ENCODE measurements around the gene TBC1D19.

The TBC1D19 gene

DNA sequence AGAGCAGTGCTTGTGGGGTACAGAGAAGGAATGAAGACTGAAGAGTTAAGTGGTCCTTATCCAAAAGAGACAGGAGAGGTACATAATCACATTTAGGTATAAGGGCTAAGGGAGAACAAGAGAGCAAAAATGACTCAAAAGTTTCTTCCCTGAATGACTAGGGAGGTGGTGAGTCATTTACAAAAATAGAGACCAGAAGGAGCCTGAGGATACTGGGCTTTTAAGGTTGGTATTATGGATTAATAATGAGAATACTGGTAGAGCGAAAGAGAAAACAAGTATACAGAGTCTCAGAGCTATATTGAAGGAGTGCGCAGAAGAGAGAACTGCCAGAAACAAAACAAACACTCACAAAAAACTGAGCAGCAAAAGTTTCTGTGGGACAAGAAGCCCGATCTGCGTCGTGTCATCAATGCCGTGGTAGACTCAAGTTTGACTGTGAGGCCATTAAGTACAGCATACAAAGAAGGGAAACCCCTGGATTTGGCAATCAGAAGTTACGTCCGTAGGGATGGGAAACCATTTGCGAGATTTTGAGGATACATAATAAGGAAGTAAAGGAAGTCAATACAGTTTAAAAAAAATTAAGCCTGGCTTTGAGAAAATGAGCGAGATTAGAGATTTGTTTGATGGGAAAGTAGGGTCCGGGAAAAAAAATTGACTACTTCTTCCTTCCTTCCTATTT is 147.6 kb downstream of the TBC1D19 start:
- DNase-seq (ENCODE audit: low spot score), result no peak

- DNase-seq (ENCODE audit: low spot score), result no peak
These were observed 148.5 kb downstream of the TBC1D19 start for GRCh38 chr4:26732356-26732755.

GRCh38 chr4:26736621-26737020 is 152.7 kb downstream of the TBC1D19 start:
- no peak for DNase-seq (ENCODE audit: low spot score)

DNA sequence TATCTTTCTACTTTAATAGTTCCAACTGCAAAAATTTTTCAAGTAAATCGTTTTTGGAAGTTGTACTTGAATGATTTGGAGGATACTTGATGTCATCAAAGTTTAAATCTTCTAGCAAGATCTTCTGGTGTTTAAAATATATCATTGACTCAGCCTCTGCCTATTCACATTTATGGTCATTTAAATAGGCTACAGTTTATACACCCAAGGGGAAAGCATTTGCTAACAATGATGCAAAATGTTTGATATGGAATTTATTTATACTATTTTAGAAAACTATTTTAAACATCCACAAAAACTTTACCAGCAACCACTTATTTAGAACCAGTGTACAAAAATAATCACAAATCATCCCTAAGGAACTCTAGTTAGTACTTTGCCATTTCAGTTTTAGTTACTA is 153.5 kb downstream of the TBC1D19 start:
- DNase-seq (ENCODE audit: low spot score), result no peak

GRCh38 chr4:26741491-26741871 is 157.6 kb downstream of the TBC1D19 start:
- DNase-seq (ENCODE audit: low spot score), result no peak

GRCh38 chr4:26746802-26747213 is 162.9 kb downstream of the TBC1D19 start:
- no peak for DNase-seq (ENCODE audit: low spot score)

GRCh38 chr4:26748811-26749210 is 164.9 kb downstream of the TBC1D19 start:
- DNase-seq (ENCODE audit: low spot score), result no peak

- no peak for DNase-seq (ENCODE audit: low spot score)
These were observed 166.0 kb downstream of the TBC1D19 start for GRCh38 chr4:26749867-26750266.

DNA sequence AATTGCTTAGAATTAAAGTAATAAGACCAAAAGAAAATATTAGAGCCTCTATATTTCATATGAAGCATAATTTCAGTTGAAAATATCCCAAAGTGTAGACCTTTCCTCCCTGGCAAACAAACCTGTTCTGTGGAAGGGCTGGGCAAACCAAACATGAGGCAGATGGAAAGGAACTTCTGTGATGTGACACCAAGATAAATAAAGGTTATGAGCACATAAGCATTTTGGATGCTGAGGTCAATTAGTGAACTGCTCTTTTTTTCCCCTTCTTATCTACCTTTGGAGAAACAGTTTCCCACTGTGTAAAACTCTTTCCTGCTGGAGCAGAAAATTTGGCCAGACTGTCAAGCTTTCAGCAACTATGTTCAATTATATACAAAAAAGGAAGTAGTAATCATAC is 167.1 kb downstream of the TBC1D19 start:
- no peak for DNase-seq (ENCODE audit: low spot score)

DNA sequence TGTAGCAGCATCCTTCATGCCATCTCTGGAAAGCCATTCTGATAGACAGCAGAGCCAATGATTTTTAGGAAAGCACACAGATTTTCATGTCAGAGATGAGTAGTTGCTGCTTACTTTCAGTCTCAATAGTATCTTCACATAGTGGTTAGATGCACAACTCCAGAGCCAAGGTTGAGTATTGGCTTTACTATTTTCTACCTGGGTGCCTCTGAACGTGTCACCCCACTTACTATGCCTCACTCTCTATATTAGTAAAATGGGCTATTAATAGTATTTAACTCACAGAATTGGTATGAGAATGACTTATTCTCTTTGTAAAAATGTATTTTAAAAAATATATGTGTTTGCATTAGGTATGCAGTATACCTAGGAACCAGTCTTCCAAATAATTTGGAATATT is 168.0 kb downstream of the TBC1D19 start:
- no peak for DNase-seq (ENCODE audit: low spot score)

GRCh38 chr4:26753187-26753586 is 169.3 kb downstream of the TBC1D19 start:
- DNase-seq (ENCODE audit: low spot score), result no peak

DNA sequence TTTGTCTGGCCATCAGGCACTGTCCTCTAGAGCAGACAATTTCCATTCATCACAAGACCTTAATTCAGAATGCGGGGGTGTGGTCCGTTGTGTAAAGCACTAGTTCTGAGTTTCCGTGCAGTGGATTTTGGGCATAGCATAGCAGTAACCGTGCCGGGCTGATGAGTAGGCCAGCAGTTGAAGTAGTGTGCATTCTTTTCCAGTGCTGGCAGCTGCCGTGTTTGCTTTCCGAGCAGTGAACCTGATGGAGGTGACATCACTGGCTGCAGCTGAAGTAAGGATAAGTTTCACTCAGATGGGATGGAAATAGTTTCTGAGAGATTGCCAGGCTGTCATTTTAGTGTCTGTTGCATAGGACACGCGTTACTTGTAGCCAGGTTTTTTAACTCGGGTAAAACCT is 169.7 kb downstream of the TBC1D19 start:
- no peak for DNase-seq (ENCODE audit: low spot score)

GRCh38 chr4:26757751-26758150 is 173.9 kb downstream of the TBC1D19 start:
- no peak for DNase-seq (ENCODE audit: low spot score)

DNA sequence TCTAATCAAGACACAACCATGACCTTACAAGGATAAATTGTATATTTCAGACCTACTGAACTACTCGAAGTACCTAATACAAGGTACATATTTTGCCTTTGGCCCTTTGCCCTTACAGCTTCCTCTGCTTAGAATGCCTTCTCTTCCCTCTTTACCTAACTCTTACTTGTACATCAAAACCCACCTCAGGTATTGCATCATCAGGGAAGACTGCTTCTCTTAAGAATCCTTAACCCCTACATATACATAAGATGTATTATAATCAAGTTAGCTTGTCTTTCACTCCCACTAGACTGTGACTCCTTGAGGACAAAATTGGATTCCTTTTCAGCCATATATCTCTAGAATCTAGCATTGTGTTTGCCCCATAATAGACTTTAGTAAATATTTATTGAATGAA is 175.0 kb downstream of the TBC1D19 start:
- no peak for DNase-seq (ENCODE audit: low spot score)

GRCh38 chr4:26762650-26763049 is 178.8 kb downstream of the TBC1D19 start:
- DNase-seq (ENCODE audit: low spot score), result no peak

GRCh38 chr4:26763063-26763462 is 179.2 kb downstream of the TBC1D19 start:
- DNase-seq (ENCODE audit: low spot score), result no peak

DNA sequence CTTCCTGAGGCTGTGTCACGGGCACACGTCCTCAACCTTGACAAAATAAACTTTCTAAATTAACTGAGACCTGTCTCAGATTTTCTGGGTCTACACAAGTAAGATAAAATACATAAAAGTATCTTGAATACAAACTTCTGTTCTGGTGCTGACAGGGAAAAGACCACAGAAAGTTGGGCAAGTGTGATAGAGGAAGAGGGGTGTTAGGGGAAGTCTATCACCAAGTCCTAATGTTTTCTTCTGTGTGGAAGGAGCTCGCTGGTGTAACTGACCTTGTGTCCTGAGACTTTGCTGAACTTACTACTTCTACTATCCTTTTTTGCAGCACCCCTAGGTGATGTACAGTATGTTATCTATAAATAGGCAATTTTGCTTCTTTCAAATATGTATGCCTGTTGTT is 179.8 kb downstream of the TBC1D19 start:
- DNase-seq (ENCODE audit: low spot score), result no peak

DNA sequence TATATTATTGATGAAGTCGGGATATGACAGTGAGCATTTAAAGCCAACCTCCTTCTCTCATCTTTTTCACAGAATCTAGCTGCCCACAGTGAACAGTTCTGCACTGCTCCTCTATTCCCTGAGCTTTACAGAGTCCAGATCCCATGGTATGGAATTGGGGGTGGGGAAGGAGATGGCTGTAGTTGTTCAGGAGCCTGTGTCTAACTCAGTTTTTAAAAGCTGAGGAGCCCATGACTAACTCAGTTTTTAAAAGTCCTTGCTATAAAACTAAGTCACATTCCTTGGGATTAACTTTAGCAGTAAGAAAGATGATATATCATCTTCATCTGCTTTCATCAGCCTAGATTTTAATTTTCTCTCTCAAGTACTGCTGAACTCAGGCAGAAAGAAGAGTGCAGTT is 180.3 kb downstream of the TBC1D19 start:
- DNase-seq (ENCODE audit: low spot score), result no peak

DNA sequence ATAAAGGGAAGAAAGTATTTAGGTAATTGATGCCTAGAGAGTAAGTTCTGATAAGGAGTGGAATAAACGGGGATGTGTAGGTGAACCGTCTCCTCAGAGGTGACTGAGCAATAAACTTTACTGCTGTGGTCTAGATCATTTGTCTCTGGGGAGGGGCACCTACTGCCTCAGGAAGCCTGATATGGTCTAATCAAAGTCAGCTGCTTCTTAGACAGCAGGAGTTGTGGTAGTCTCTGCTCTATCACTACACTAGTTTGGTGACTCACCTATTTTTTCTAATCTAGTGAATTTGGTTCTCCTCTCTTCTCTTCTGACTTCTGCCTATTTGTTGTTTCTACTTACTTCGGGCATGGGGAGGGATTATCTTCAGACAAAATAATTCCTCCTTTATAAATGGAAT is 181.6 kb downstream of the TBC1D19 start:
- no peak for DNase-seq (ENCODE audit: low spot score)

DNA sequence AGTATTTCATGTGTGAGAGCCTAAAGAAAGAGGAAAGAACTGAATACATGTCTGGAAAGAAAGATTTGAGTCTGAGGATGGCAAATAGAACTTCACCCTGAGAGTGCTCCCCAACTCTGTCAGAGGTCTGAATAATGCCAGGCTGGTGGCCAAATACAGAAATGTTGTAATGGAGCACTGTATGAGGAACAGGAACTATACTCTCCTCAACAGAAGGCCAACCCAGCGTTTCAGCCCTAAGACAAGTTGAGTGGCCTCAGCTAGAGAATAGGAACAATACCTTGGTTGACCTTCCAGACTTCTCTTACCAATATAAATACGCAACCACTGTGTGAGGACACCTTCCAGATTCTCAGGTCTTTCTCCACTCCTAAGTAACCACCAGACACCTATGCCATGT is 182.3 kb downstream of the TBC1D19 start:
- no peak for DNase-seq (ENCODE audit: low spot score)

DNA sequence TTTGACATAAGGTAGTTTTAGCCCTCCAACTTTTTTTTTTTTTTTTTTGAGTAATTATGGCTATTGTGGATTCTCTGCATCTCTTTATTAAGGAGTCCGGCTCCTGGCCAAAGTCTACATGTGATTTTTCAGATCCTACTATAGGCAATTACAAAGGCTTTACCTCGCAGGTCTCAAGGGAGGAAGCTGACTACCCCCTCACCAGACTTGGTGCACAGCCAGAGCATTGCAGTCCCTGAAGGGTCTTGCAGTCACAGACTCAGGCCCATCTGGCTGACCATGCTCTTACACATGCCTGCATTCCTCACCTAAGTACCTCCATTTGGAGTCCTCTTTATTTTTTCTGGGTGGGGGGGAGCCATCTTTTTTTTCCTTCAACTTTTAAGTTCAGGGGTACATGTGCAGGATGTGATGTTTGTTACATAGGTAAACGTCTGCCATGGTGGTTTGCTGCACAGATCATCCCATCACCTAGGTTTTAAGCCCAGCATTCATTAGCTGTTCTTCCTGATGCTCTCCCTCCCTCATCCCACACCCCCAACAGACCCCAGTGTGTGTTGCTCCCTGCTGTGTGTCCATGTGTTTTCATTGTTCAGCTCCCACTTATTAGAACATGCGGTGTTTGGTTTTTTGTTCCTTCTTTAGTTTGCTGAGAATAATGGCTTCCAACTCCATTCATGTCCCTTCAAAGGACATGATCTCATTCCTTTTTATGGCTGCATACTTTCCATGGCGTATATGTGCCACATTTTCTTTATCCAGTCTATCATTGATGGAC is 188.4 kb downstream of the TBC1D19 start:
- no peak for DNase-seq (ENCODE audit: low spot score)

DNA sequence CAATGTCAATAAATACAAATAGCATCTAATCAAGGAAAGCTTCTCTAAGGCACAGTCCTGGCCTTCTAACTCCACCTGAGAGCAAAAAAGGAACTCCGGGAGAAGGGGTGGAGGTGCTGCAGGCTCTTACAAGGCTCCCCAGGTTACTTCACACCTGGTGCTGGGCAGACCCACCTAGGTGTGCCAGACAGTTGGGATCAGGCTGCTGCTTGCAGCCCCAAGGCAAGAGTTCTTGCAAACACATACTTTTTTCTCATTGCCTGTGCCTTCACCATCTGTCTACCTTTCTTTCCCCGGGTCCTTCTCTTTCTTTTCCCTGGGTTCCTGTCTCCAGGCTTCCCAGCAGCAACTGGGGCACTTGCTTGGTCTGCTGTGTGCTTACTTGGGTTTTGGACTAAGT is 195.3 kb downstream of the TBC1D19 start:
- DNase-seq (ENCODE audit: low spot score), result no peak

- DNase-seq (ENCODE audit: low spot score), result no peak
These were observed 195.8 kb downstream of the TBC1D19 start for GRCh38 chr4:26779674-26780073.

DNA sequence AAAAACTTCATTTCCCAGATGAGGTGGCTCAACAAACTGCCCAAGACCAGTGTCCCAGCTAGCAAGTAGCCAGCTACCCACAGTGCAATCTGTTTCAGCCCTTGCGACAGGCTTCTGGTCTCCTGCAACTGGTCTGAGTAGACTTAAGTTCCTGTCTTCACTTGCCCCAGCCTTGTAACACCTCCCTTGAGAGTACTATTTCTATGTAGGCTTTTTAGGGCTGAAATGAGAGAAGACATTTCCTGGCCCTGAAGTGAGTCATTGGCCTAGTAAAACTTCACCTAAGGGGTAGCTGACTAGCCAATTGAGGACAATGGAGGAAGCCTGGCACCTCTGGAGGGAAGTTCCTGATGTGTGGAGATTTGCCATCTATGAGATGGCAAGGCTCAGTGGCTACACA is 196.7 kb downstream of the TBC1D19 start:
- no peak for DNase-seq (ENCODE audit: low spot score)
